ENCODE data around the gene CHRNA9.

DNA sequence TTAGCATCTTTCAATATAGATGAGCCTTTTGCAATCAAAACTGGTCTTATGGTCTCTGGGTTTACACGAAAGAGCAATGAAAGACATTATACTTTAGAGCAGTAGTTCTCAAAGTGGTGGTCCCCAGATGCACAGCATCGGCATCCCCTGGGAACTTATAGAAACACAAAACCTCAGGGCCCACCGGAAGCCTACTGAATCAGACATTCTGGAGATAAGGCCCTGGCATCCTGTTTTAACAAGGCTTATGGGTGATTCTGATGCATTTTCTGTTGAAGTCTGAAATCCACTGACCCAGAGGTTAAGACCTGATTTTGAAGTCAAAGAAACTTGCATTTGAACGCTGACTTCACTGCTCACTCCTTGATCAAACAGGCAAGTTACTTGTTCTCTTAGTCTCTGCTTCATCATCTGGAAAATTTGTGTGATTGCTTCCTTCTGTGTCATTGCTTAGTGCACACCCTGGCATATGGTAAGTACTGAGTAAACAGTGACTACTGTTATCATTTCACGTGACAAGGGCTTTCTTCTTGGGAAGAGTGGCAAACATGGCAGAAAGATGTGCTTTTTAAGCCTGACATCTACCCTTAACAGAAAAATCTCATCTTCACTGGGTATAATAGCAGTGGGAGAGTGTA, 14.5 kb downstream of the CHRNA9 start:
- TF ChIP-seq, protein P1, sequence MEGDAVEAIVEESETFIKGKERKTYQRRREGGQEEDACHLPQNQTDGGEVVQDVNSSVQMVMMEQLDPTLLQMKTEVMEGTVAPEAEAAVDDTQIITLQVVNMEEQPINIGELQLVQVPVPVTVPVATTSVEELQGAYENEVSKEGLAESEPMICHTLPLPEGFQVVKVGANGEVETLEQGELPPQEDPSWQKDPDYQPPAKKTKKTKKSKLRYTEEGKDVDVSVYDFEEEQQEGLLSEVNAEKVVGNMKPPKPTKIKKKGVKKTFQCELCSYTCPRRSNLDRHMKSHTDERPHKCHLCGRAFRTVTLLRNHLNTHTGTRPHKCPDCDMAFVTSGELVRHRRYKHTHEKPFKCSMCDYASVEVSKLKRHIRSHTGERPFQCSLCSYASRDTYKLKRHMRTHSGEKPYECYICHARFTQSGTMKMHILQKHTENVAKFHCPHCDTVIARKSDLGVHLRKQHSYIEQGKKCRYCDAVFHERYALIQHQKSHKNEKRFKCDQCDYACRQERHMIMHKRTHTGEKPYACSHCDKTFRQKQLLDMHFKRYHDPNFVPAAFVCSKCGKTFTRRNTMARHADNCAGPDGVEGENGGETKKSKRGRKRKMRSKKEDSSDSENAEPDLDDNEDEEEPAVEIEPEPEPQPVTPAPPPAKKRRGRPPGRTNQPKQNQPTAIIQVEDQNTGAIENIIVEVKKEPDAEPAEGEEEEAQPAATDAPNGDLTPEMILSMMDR (conservative IDR thresholded peaks at IDR 0.05; ENCODE audit: low read length) = no peak
- no peak for TF ChIP-seq EZH2phosphoT487 (IDR thresholded peaks at IDR 0.05; ENCODE audit: borderline replicate concordance, low read depth, low read length)
